ENCODE data around the gene CDC42BPA. TPM values are rescaled to one million over a fixed set of nuclear protein-coding genes. Genes with fewer than 3 reads are reported as not detected.
"Not testable (repeated sequence)": the region's sequence is repeated elsewhere in the genome, so short reads cannot be mapped to it uniquely, and the experiment has no call there.

The CDC42BPA gene
- total and polyA plus RNA-seq, 2 donors (not counting 3 experiments of a cell fraction or from before 2014, with no cell fraction given), result 26.1 to 92.6 TPM

GRCh38 chr1:227281371-227281770 is 36.9 kb downstream of the CDC42BPA start:
- BruUV-seq (replicated peaks), result no TSS peak
- POLR2A ChIA-PET, result no interaction called here
- H4K20me1 ChIP-seq (replicated peaks; ENCODE audit: control insufficient read depth, extremely low read depth, insufficient read depth, low read length), result peaks cover 19% of the 10 kb centered on the region
- H3K79me2 ChIP-seq (ENCODE audit: control insufficient read depth, insufficient read depth, low read length), result peaks cover 81% of the 10 kb centered on the region
- no peak for DNase-seq (ENCODE audit: low read depth, low spot score)
- no peaks in the 10 kb centered on the region for H3K4me1 ChIP-seq (ENCODE audit: control insufficient read depth, extremely low read depth, insufficient read depth, low read length)
- TF ChIP-seq EZH2 (IDR thresholded peaks at IDR 0.05; ENCODE audit: borderline replicate concordance, low read depth, low read length, severe bottlenecking), result no peak
- no peak for TF ChIP-seq MAX (IDR thresholded peaks at IDR 0.05; ENCODE audit: insufficient read depth, insufficient read length)
- H3K27ac ChIP-seq (ENCODE audit: insufficient read depth, low read depth, low read length), result no peak overlapping the region
- CTCF ChIA-PET, result interaction anchor here (1.4 kb wide), 1 partner anchor 9 kb away, joined by 5 read pairs; no protein-coding TSS in a partner anchor
- no peak overlapping the region for H2AFZ ChIP-seq (ENCODE audit: low read depth, low read length)
- peaks cover 3% of the 10 kb centered on the region for H3K9me3 ChIP-seq (replicated peaks; ENCODE audit: control insufficient read depth, insufficient read depth, low read length)
- FAIRE-seq, result no peak
- dilution Hi-C loops (cut with MboI; ENCODE audit: extremely low pct_ligation_motif_present, low sequenced_read_pairs), result no loop called here
- H3K9me1 ChIP-seq (replicated peaks; ENCODE audit: control insufficient read depth, extremely low read depth, insufficient read depth, low read length), result no peaks in the 10 kb centered on the region
- intact Hi-C loops (cut with micrococcal nuclease), result no loop called here
- H3K4me3 ChIP-seq (replicated peaks in 1 of 3; ENCODE audit: insufficient read depth in 1 of 3, low read depth in 1 of 3, low read length in 3 of 3), result no peak overlapping the region
- no peaks in the 10 kb centered on the region for H3K27me3 ChIP-seq (ENCODE audit: control insufficient read depth in 2 of 2, insufficient read depth in 2 of 2, low read length in 2 of 2)
- H3K36me3 ChIP-seq (ENCODE audit: control insufficient read depth in 2 of 2, extremely low read depth in 1 of 2, insufficient read depth in 2 of 2, low read length in 2 of 2), result peaks cover 0 to 2% of the 10 kb centered on the region in 2 experiments
- no peak overlapping the region for H3K9ac ChIP-seq (replicated peaks; ENCODE audit: extremely low read depth, insufficient read depth, low read length)
- H3K4me2 ChIP-seq (ENCODE audit: insufficient read depth, low read length), result no peak overlapping the region

GRCh38 chr1:227280836-227281235 is 37.5 kb downstream of the CDC42BPA start:
- peaks cover 75% of the 10 kb centered on the region for H3K79me2 ChIP-seq (ENCODE audit: control insufficient read depth, insufficient read depth, low read length)
- POLR2A ChIA-PET, result no interaction called here

GRCh38 chr1:227276156-227276693 is 42.1 kb downstream of the CDC42BPA start:
- POLR2A ChIA-PET; dilution Hi-C loops (cut with MboI; ENCODE audit: extremely low pct_ligation_motif_present, low sequenced_read_pairs); H3K9ac ChIP-seq (replicated peaks; ENCODE audit: extremely low read depth, insufficient read depth, low read length): not testable (repeated sequence)

More at GRCh38 chr1:227280836-227281235, 37.5 kb downstream of the CDC42BPA start:
- intact Hi-C loops (cut with micrococcal nuclease) (no loop called here), dilution Hi-C loops (cut with MboI; ENCODE audit: extremely low pct_ligation_motif_present, low sequenced_read_pairs) (no loop called here)
- BruUV-seq (replicated peaks), result no TSS peak
- no peaks in the 10 kb centered on the region for H3K9me3 ChIP-seq (replicated peaks; ENCODE audit: control insufficient read depth, insufficient read depth, low read length)
- H3K36me3 ChIP-seq (ENCODE audit: control insufficient read depth in 2 of 2, extremely low read depth in 1 of 2, insufficient read depth in 2 of 2, low read length in 2 of 2), result peaks cover 0 to 2% of the 10 kb centered on the region in 2 experiments
- no peak overlapping the region for H2AFZ ChIP-seq (ENCODE audit: low read depth, low read length)
- no peak for TF ChIP-seq MYC (IDR thresholded peaks at IDR 0.05; ENCODE audit: low read depth, low read length)
- H3K27ac ChIP-seq (ENCODE audit: insufficient read depth, low read depth, low read length), result no peak overlapping the region
- FAIRE-seq (no peak), DNase-seq (ENCODE audit: low read depth, low spot score) (no peak)
- peaks cover 16% of the 10 kb centered on the region for H4K20me1 ChIP-seq (replicated peaks; ENCODE audit: control insufficient read depth, extremely low read depth, insufficient read depth, low read length)
- no peaks in the 10 kb centered on the region for H3K27me3 ChIP-seq (ENCODE audit: control insufficient read depth in 2 of 2, insufficient read depth in 2 of 2, low read length in 2 of 2)
- CTCF ChIA-PET, result interaction anchor here (1.4 kb wide), 1 partner anchor 9 kb away, joined by 5 read pairs; no protein-coding TSS in a partner anchor
- H3K9me1 ChIP-seq (replicated peaks; ENCODE audit: control insufficient read depth, extremely low read depth, insufficient read depth, low read length), result no peaks in the 10 kb centered on the region
- H3K4me2 ChIP-seq (ENCODE audit: insufficient read depth, low read length), result no peak overlapping the region
- no peak overlapping the region for H3K9ac ChIP-seq (replicated peaks; ENCODE audit: extremely low read depth, insufficient read depth, low read length)
- H3K4me3 ChIP-seq (replicated peaks in 1 of 3; ENCODE audit: insufficient read depth in 1 of 3, low read depth in 1 of 3, low read length in 3 of 3), result no peak overlapping the region
- H3K4me1 ChIP-seq (ENCODE audit: control insufficient read depth, extremely low read depth, insufficient read depth, low read length), result no peaks in the 10 kb centered on the region

More at GRCh38 chr1:227276156-227276693, 42.1 kb downstream of the CDC42BPA start:
- H2AFZ ChIP-seq (ENCODE audit: low read depth, low read length); BruUV-seq (replicated peaks); H3K27ac ChIP-seq (ENCODE audit: insufficient read depth, low read depth, low read length); H3K27me3 ChIP-seq (ENCODE audit: control insufficient read depth in 2 of 2, insufficient read depth in 2 of 2, low read length in 2 of 2); H3K9me3 ChIP-seq (replicated peaks; ENCODE audit: control insufficient read depth, insufficient read depth, low read length); H3K9me1 ChIP-seq (replicated peaks; ENCODE audit: control insufficient read depth, extremely low read depth, insufficient read depth, low read length); H3K36me3 ChIP-seq (ENCODE audit: control insufficient read depth in 2 of 2, extremely low read depth in 1 of 2, insufficient read depth in 2 of 2, low read length in 2 of 2); H3K4me2 ChIP-seq (ENCODE audit: insufficient read depth, low read length); CTCF ChIA-PET; H3K4me1 ChIP-seq (ENCODE audit: control insufficient read depth, extremely low read depth, insufficient read depth, low read length); intact Hi-C loops (cut with micrococcal nuclease); FAIRE-seq; H3K4me3 ChIP-seq (replicated peaks in 1 of 3; ENCODE audit: insufficient read depth in 1 of 3, low read depth in 1 of 3, low read length in 3 of 3); DNase-seq (ENCODE audit: low read depth, low spot score): not testable (repeated sequence)
- peaks cover 11% of the 10 kb centered on the region for H4K20me1 ChIP-seq (replicated peaks; ENCODE audit: control insufficient read depth, extremely low read depth, insufficient read depth, low read length)
- H3K79me2 ChIP-seq (ENCODE audit: control insufficient read depth, insufficient read depth, low read length), result peaks cover 68% of the 10 kb centered on the region

All from endothelial cell of umbilical vein (primary cell).